Mesendoderm (in vitro differentiated cells): ENCODE measurements around the gene BCO2.

Experiments
- DNase-seq: peaks from one replicate; pipeline ENCODE4 v3.0.0; 2013
- H2AK5ac ChIP-seq: 2 replicates; pipeline ENCODE4 v1.6.1; 2013; ENCODE audit warnings: low read length, inconsistent platforms
- H2BK120ac ChIP-seq: 2 replicates; pipeline ENCODE4 v1.6.1; 2013; ENCODE audit warnings: low read depth, mild to moderate bottlenecking, low read length, moderate library complexity, mixed read lengths
- H2BK15ac ChIP-seq: replicated peaks from 2 replicates; pipeline ENCODE4 v1.6.1; 2013; ENCODE audit warnings: low read depth, mild to moderate bottlenecking, moderate library complexity
- H2BK5ac ChIP-seq: 2 replicates; pipeline ENCODE4 v1.6.1; 2013; ENCODE audit warnings: low read length, inconsistent platforms
- H3K18ac ChIP-seq: 2 replicates; pipeline ENCODE4 v1.6.1; 2013; ENCODE audit warnings: mild to moderate bottlenecking, low read length, mixed read lengths
- H3K23ac ChIP-seq: one replicate; pipeline ENCODE4 v1.6.1; 2013; ENCODE audit warnings: low read length
- H3K27ac ChIP-seq: 2 replicates; pipeline ENCODE4 v1.5.1; 2013; ENCODE audit warnings: low read depth, mild to moderate bottlenecking, inconsistent platforms, low read length, moderate library complexity
- H3K27me3 ChIP-seq: 2 replicates; pipeline ENCODE4 v1.6.1; 2013; ENCODE audit warnings: low read length, control low read depth, mild to moderate bottlenecking, inconsistent platforms; ENCODE audit not compliant: insufficient read depth, poor library complexity
- H3K36me3 ChIP-seq: 2 replicates; pipeline ENCODE4 v1.6.1; 2013; ENCODE audit warnings: low read length, inconsistent platforms; ENCODE audit not compliant: control insufficient read depth, insufficient read depth
- H3K4ac ChIP-seq: one replicate; pipeline ENCODE4 v1.6.1; 2013; ENCODE audit warnings: low read depth, mild to moderate bottlenecking, low read length, moderate library complexity
- H3K4me1 ChIP-seq: 2 replicates; pipeline ENCODE4 v1.6.1; 2013; ENCODE audit warnings: low read depth, low read length, inconsistent platforms; ENCODE audit not compliant: control insufficient read depth
- H3K4me2 ChIP-seq: 2 replicates; pipeline ENCODE4 v1.6.1; 2013; ENCODE audit warnings: low read length
- H3K4me3 ChIP-seq: 2 replicates; pipeline ENCODE4 v1.5.1; 2013; ENCODE audit warnings: mild to moderate bottlenecking, low read length
- H3K56ac ChIP-seq: one replicate; pipeline ENCODE4 v1.6.1; 2013; ENCODE audit warnings: low read length
- H3K79me1 ChIP-seq: 2 replicates; pipeline ENCODE4 v1.6.1; 2013; ENCODE audit warnings: low read length, inconsistent platforms
- H3K79me2 ChIP-seq: 2 replicates; pipeline ENCODE4 v1.6.1; 2013; ENCODE audit warnings: mild to moderate bottlenecking, low read length; ENCODE audit not compliant: control insufficient read depth, insufficient read depth
- H3K9ac ChIP-seq: 2 replicates; pipeline ENCODE4 v1.6.1; 2013; ENCODE audit warnings: low read length, inconsistent platforms
- H4K5ac ChIP-seq: one replicate; pipeline ENCODE4 v1.6.1; 2013; ENCODE audit warnings: low read length
- H4K8ac ChIP-seq: one replicate; pipeline ENCODE4 v1.6.1; 2013; ENCODE audit warnings: low read depth, mild to moderate bottlenecking, control low read depth, low read length, moderate library complexity
- WGBS: extraction: QIAGEN DNeasy Blood & Tissue Kit; methylation state at CpG from one replicate; pipeline ENCODE4 v1.1.7; 2013; ENCODE audit warnings: low lambda C conversion rate, missing lambda C conversion rate; ENCODE audit not compliant: insufficient coverage; ENCODE audit errors: extremely low coverage; 5-methylcytosine and 5-hydroxymethylcytosine counted together

BCO2 gene

DNA sequence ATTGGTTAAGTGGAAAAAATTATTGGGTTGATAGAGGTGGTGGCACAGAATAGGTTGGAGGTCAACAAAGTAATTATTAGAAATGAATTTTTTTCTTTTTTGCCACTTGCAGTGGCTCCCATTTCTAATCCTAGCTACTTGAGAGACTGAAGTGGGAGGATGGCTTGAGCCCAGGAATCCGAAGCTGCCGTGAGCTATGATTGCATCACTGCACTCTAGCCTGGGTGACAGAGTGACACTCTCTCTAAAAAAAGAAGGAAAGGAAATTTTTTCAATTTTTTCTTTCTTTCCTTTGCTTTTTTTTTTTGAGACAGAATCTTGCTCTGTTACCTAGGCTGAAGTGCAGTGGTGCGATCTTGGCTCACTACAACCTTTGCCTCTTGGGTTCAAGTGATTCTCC is 2.2 kb upstream of the BCO2 start:
- Histone ChIP-seq H3K4me3 (no peak overlapping the region), H3K27me3 (no peaks in the 10 kb centered on the region), H3K27ac (no peak overlapping the region), H3K4me2 (no peak overlapping the region), H4K5ac (no peak overlapping the region), H3K79me2 (no peaks in the 10 kb centered on the region), H2BK15ac (no peak overlapping the region), H3K4ac (no peak overlapping the region), H3K18ac (no peak overlapping the region), H2BK5ac (no peak overlapping the region), H3K56ac (no peak overlapping the region), H3K4me1 (no peaks in the 10 kb centered on the region), H2BK120ac (no peak overlapping the region), H3K79me1 (no peaks in the 10 kb centered on the region), H3K36me3 (no peaks in the 10 kb centered on the region), H2AK5ac (no peak overlapping the region), H4K8ac (no peak overlapping the region), H3K9ac (no peak overlapping the region), H3K23ac (no peak overlapping the region)
- no peak for DNase-seq
- WGBS, result no CpG with 5 or more reads among the region's 3 CpGs

DNA sequence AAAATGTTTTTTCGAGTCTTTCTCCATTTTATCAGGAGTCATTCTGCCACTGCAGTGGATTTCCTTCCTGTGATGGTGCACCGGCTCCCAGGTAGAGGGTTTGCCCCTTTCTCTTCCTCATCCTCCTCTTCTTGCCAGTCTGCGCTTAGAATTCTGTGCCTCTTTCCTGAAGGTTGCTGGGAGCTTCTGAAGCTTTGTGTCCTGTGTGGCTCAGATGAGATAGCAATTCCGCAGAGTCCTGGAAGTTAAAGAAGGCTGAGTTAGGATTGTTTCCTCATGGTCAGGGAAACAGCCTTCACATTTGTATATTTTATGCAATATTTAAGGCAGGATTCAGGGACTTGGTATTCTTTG is 264 bp downstream of the BCO2 start:
- no peak overlapping the region for H3K4me2 ChIP-seq
- H3K56ac ChIP-seq, result no peak overlapping the region
- H2AK5ac ChIP-seq, result no peak overlapping the region
- H3K27me3 ChIP-seq, result no peaks in the 10 kb centered on the region
- no peaks in the 10 kb centered on the region for H3K36me3 ChIP-seq
- no peak overlapping the region for H3K27ac ChIP-seq
- no peak for DNase-seq
- no peaks in the 10 kb centered on the region for H3K79me2 ChIP-seq
- H2BK15ac ChIP-seq, result no peak overlapping the region
- no peak overlapping the region for H3K23ac ChIP-seq
- H2BK5ac ChIP-seq, result no peak overlapping the region
- no CpG with 5 or more reads among the region's 4 CpGs for WGBS
- no peak overlapping the region for H3K9ac ChIP-seq
- H4K5ac ChIP-seq, result no peak overlapping the region
- H3K4ac ChIP-seq, result no peak overlapping the region
- no peaks in the 10 kb centered on the region for H3K4me1 ChIP-seq
- H3K4me3 ChIP-seq, result no peak overlapping the region
- H3K18ac ChIP-seq, result no peak overlapping the region
- H4K8ac ChIP-seq, result no peak overlapping the region
- H3K79me1 ChIP-seq, result no peaks in the 10 kb centered on the region
- H2BK120ac ChIP-seq, result no peak overlapping the region

DNA sequence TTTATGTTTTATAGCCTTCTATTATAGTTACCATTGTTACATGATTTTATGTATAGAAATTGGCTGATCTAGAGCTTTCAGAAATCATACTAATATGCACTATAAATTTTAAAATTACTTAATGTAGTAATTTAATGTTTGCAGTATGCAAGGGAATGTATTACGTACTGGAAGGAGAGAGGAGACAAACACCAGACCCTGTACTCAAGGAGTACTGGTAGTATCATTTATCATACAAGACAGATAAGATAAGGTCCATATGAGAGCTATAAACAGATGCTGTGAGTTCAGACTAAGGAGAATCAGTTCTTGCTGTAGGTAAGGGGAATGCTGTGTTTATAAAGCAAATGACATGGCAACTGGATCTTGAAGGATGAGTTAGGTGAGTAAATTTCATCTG is 765 bp downstream of the BCO2 start:
- Histone ChIP-seq H3K23ac (no peak overlapping the region), H2BK5ac (no peak overlapping the region), H3K4me1 (no peaks in the 10 kb centered on the region), H3K56ac (no peak overlapping the region), H4K8ac (no peak overlapping the region), H4K5ac (no peak overlapping the region), H2BK15ac (no peak overlapping the region), H3K4me3 (no peak overlapping the region), H2AK5ac (no peak overlapping the region), H3K79me2 (no peaks in the 10 kb centered on the region), H3K4ac (no peak overlapping the region), H3K4me2 (no peak overlapping the region), H3K36me3 (no peaks in the 10 kb centered on the region), H3K18ac (no peak overlapping the region), H2BK120ac (no peak overlapping the region), H3K9ac (no peak overlapping the region), H3K27me3 (no peaks in the 10 kb centered on the region), H3K79me1 (no peaks in the 10 kb centered on the region), H3K27ac (no peak overlapping the region)
- no peak for DNase-seq
- no CpG with 5 or more reads among the region's 1 CpG for WGBS

DNA sequence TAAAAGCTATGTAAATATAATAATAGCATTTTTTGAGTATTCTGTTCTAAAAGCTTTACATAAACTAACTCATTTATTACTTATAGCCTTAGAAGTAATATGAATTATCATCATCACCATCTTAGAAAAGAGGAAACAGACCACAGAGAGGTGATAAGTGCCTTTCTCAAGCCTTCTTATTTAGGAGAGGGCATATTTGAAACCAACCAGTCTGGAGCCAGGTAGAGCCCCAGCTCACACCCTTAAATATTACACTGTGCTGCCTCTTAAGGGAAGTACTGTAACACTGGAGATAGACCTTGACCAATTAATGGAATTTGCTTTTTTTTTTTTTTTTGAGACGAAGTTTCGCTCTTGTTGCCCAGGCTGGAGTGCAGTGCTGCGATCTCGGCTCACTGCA is 2.3 kb downstream of the BCO2 start:
- no peak overlapping the region for H3K23ac ChIP-seq
- H3K36me3 ChIP-seq, result no peaks in the 10 kb centered on the region
- no peak overlapping the region for H2BK120ac ChIP-seq
- no peaks in the 10 kb centered on the region for H3K4me1 ChIP-seq
- H2AK5ac ChIP-seq, result no peak overlapping the region
- H3K4me2 ChIP-seq, result no peak overlapping the region
- no peaks in the 10 kb centered on the region for H3K79me1 ChIP-seq
- no peak overlapping the region for H2BK15ac ChIP-seq
- no peak overlapping the region for H4K8ac ChIP-seq
- H3K18ac ChIP-seq, result no peak overlapping the region
- H3K9ac ChIP-seq, result no peak overlapping the region
- no peak overlapping the region for H3K4me3 ChIP-seq
- H3K27me3 ChIP-seq, result no peaks in the 10 kb centered on the region
- H3K79me2 ChIP-seq, result no peaks in the 10 kb centered on the region
- no CpG with 5 or more reads among the region's 4 CpGs for WGBS
- no peak overlapping the region for H3K27ac ChIP-seq
- DNase-seq, result no peak
- H3K56ac ChIP-seq, result no peak overlapping the region
- H3K4ac ChIP-seq, result no peak overlapping the region
- H2BK5ac ChIP-seq, result no peak overlapping the region
- no peak overlapping the region for H4K5ac ChIP-seq

DNA sequence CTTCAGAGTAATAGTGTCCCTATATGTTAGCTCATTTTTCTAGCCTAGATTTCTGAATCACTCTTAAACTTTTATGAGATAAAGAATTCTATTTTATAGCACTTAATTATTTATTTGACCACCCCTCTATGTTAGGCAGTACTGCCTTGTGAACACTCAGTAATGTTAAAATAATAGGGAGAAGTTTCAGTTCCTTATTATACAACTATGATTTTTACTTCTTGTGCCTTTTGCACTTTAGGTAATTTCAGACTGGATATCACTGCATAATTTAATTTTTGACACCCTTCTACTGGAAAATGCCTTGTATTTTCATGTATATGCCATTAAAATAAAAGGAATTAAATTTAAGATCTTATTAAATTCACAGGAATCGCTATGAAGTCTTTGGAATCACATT is 3.1 kb downstream of the BCO2 start:
- Histone ChIP-seq H3K56ac (no peak overlapping the region), H3K36me3 (no peaks in the 10 kb centered on the region), H2BK120ac (no peak overlapping the region), H3K4me1 (no peaks in the 10 kb centered on the region), H4K8ac (no peak overlapping the region), H2BK5ac (no peak overlapping the region), H3K79me1 (no peaks in the 10 kb centered on the region), H3K9ac (no peak overlapping the region), H2BK15ac (no peak overlapping the region), H3K4ac (no peak overlapping the region), H3K4me2 (no peak overlapping the region), H3K27me3 (no peaks in the 10 kb centered on the region), H3K79me2 (no peaks in the 10 kb centered on the region), H3K18ac (no peak overlapping the region), H3K23ac (no peak overlapping the region), H2AK5ac (no peak overlapping the region), H3K4me3 (no peak overlapping the region), H4K5ac (no peak overlapping the region), H3K27ac (no peak overlapping the region)
- no peak for DNase-seq
- WGBS, result no CpG with 5 or more reads among the region's 1 CpG

DNA sequence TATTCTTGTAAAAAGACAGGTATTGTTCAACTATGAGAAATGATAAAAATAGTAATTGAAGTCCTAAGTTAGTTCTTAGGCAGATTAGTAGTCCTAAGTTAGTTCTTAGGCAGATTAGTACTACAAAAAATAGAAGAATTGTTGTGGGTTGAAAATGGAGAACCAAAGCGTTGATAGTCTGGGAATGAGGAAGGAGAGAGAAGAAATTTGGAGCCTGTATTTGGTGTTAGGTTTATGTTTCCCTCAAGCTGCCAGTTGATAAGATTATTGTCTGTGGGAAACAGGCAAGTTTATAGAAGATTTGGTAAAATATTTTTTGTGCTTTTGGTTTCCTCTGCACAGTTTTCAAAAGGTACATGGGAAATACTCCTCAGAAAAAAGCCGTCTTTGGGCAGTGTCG is 3.6 kb downstream of the BCO2 start:
- Histone ChIP-seq H3K4me3 (no peak overlapping the region), H3K27ac (no peak overlapping the region), H2BK120ac (no peak overlapping the region), H3K27me3 (no peaks in the 10 kb centered on the region), H3K56ac (no peak overlapping the region), H3K23ac (no peak overlapping the region), H3K18ac (no peak overlapping the region), H2BK5ac (no peak overlapping the region), H4K5ac (no peak overlapping the region), H3K4me1 (no peaks in the 10 kb centered on the region), H3K4ac (no peak overlapping the region), H3K4me2 (no peak overlapping the region), H2BK15ac (no peak overlapping the region), H3K36me3 (no peaks in the 10 kb centered on the region), H4K8ac (no peak overlapping the region), H3K79me2 (no peaks in the 10 kb centered on the region), H2AK5ac (no peak overlapping the region), H3K79me1 (no peaks in the 10 kb centered on the region), H3K9ac (no peak overlapping the region)
- WGBS, result no CpG with 5 or more reads among the region's 3 CpGs
- DNase-seq, result no peak
